ENCODE results near the gene IL1R2.

The IL1R2 gene

DNA sequence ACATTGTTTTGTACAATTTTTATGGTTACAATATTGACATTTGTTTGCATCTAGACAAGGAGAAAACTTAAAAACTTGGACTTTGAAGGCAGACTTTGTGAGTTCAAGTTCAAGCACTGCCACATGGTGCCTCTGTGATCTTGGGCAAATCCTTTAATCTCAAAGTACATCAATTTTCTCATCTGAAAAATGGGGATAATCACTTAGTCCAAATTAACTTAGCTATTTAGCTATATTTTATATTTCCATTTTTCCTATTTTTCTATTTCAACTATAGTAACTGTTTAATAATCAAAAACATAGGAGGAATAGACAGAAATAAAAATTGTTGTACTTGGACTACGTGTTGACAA lies 38.7 kb downstream of the IL1R2 start:
- Mint-ChIP-seq H3K36me3 (ENCODE audit: low read depth) (no peaks in the 10 kb centered on the region), H3K9me3 (peaks cover 9% of the 10 kb centered on the region), H3K27ac (no peak overlapping the region), H3K4me1 (ENCODE audit: low read depth) (peaks cover 40% of the 10 kb centered on the region), H3K4me3 (no peak overlapping the region), H3K27me3 (ENCODE audit: low read depth) (no peaks in the 10 kb centered on the region)

DNA sequence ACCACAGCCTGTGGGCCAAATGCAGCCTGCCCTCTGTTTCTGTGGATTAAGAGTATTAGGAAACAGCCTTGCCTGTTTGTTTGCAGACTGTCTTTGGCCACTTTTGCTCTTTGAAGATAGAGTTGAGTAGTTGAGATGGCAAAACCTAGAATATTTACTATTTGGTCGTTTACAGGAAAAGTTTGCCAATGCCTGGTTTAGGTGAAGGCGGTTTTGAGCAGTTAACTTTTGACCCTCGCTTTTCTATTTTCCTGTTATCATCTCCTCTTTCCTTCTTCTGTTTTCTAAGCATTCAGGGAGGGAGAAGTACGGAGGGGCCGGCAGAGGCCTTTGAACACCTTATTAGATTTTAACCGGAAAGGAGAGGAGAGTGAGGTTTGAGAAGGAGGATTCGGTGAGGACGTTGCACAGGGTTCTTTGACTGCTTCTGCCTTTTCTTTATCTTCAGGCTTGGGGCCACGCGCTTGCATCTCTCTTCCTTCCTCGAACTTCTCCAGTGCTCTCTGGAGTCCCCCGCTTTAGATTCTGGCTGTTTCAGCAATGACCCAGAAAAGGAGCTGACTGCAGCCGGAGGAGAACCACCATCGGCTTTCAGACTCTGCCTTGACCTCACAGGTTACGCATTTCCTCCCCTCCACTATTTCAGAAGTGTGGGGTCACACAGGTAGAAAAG lies 39.2 kb downstream of the IL1R2 start:
- H3K27ac Mint-ChIP-seq, result no peak overlapping the region
- no peak overlapping the region for H3K4me3 Mint-ChIP-seq
- peaks cover 9% of the 10 kb centered on the region for H3K9me3 Mint-ChIP-seq
- no peaks in the 10 kb centered on the region for H3K36me3 Mint-ChIP-seq (ENCODE audit: low read depth)
- H3K27me3 Mint-ChIP-seq (ENCODE audit: low read depth), result no peaks in the 10 kb centered on the region
- H3K4me1 Mint-ChIP-seq (ENCODE audit: low read depth), result peaks cover 40% of the 10 kb centered on the region

- no peak overlapping the region for H3K4me3 Mint-ChIP-seq
- H3K9me3 Mint-ChIP-seq, result peaks cover 9% of the 10 kb centered on the region
- H3K27ac Mint-ChIP-seq, result no peak overlapping the region
- H3K27me3 Mint-ChIP-seq (ENCODE audit: low read depth), result no peaks in the 10 kb centered on the region
- H3K36me3 Mint-ChIP-seq (ENCODE audit: low read depth), result no peaks in the 10 kb centered on the region
- peaks cover 40% of the 10 kb centered on the region for H3K4me1 Mint-ChIP-seq (ENCODE audit: low read depth)
These were observed 40.7 kb downstream of the IL1R2 start for GRCh38 chr2:102032368-102033030.

GRCh38 chr2:102033031-102033749 lies 41.4 kb downstream of the IL1R2 start:
- Mint-ChIP-seq H3K27ac (peak overlapping the region; percentile 81), H3K27me3 (ENCODE audit: low read depth) (no peaks in the 10 kb centered on the region), H3K9me3 (peaks cover 9% of the 10 kb centered on the region), H3K36me3 (ENCODE audit: low read depth) (no peaks in the 10 kb centered on the region), H3K4me1 (ENCODE audit: low read depth) (peaks cover 39% of the 10 kb centered on the region), H3K4me3 (peak overlapping the region; percentile 58)

DNA sequence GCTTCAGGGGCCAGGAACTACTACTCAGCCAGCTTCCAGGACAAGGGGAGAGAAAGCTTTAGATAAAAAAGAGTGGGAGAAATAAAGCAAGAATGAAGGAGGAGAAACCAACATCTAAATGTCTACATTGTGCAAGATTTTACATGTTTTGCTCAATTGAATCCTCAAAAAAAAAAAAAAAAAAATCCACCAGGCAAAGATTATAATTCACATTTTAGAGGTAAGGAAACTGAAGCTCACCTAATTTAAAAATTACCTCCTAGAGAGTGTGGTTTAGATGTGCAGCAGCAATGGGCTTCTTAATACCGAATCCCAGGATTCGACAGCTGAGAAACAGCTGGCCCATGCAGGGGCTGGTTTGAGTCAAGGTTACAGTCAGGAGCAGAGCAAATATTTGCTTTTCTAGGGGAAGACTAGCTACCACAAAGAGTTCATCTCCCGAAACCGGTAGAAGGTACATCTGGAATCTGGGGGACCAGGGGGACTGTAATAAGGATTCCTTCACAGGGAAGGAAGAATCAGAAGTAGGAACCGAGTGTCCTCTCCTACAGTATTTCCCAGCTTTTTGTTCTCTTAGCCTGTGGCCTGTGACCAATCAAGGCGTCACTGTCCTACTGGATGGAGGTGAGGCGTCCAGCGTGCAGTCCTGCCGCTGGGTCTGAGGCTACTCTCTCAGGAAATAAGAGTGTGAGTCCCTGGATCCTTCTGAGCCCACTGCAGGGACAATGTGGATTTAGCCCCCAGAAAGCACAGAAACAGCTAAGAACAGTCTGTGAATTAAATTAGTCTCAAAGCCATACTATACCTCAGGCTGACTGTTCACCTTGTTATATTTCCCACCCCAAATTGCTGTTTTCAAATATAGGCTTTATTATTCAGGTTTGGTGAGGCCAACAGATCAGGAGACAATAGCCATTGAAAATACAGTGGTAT lies 42.3 kb downstream of the IL1R2 start:
- Mint-ChIP-seq H3K4me3 (peak overlapping the region; percentile 67), H3K27ac (peak overlapping the region; percentile 81)

GRCh38 chr2:102034683-102035548 lies 43.2 kb downstream of the IL1R2 start:
- peaks cover 9% of the 10 kb centered on the region for H3K9me3 Mint-ChIP-seq
- H3K4me1 Mint-ChIP-seq (ENCODE audit: low read depth), result peaks cover 30% of the 10 kb centered on the region
- peak overlapping the region; percentile 80 for H3K27ac Mint-ChIP-seq
- peak overlapping the region; percentile 67 for H3K4me3 Mint-ChIP-seq
- H3K27me3 Mint-ChIP-seq (ENCODE audit: low read depth), result peaks cover 13% of the 10 kb centered on the region
- no peaks in the 10 kb centered on the region for H3K36me3 Mint-ChIP-seq (ENCODE audit: low read depth)

More for the DNA sequence above, 42.3 kb downstream of the IL1R2 start:
- Mint-ChIP-seq H3K27me3 (ENCODE audit: low read depth) (peaks cover 4% of the 10 kb centered on the region), H3K4me1 (ENCODE audit: low read depth) (peaks cover 31% of the 10 kb centered on the region), H3K9me3 (peaks cover 9% of the 10 kb centered on the region), H3K36me3 (ENCODE audit: low read depth) (no peaks in the 10 kb centered on the region)

DNA sequence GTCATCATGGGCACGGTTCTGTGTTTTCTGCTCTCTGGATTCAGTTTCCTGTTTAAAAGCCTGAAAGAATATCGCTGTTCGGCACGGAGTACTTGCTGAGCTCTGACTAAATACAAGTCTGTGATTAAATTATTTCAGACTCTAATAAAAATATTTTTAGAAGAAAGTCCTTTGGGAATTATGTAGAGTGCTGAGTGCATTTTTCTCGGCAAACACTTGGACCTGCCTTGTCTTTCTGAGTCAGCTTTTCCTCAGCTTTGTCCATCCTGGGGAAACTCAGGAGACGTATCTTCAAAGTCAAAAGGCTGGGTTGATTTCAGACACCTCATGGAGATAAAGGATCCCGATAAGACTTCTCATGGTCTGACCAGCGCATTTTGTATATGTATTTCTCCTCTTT lies 45.9 kb downstream of the IL1R2 start:
- H3K9me3 Mint-ChIP-seq, result peaks cover 9% of the 10 kb centered on the region
- no peak overlapping the region for H3K4me3 Mint-ChIP-seq
- H3K27ac Mint-ChIP-seq, result no peak overlapping the region
- H3K36me3 Mint-ChIP-seq (ENCODE audit: low read depth), result no peaks in the 10 kb centered on the region
- H3K27me3 Mint-ChIP-seq (ENCODE audit: low read depth), result peaks cover 27% of the 10 kb centered on the region
- H3K4me1 Mint-ChIP-seq (ENCODE audit: low read depth), result peaks cover 32% of the 10 kb centered on the region

- Mint-ChIP-seq H3K4me3 (no peak overlapping the region), H3K27me3 (ENCODE audit: low read depth) (peaks cover 33% of the 10 kb centered on the region), H3K27ac (no peak overlapping the region), H3K4me1 (ENCODE audit: low read depth) (peaks cover 13% of the 10 kb centered on the region), H3K9me3 (peaks cover 1% of the 10 kb centered on the region), H3K36me3 (ENCODE audit: low read depth) (no peaks in the 10 kb centered on the region)
These were observed 48.5 kb downstream of the IL1R2 start for GRCh38 chr2:102040229-102040628.

DNA sequence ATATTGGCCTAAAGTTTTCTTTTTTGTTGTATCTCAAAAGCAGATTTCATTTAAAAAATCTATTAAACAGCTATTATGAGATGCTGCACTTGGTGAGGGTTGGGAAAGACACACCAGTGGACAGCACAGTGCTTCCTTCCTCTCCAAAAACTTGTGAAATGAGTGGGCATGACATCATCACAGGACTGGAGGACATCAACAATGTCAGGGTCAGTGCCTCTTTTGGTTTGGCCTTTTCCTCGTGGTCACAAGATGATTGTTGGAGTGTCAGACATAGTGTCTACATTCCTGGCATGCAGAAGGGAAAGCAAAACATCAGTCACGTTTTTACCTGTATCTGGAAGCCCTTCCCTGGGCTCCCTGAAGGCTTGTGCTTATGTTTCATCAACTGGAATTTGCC lies 49.6 kb downstream of the IL1R2 start:
- Mint-ChIP-seq H3K27me3 (ENCODE audit: low read depth) (peaks cover 42% of the 10 kb centered on the region), H3K4me1 (ENCODE audit: low read depth) (peaks cover 13% of the 10 kb centered on the region), H3K27ac (no peak overlapping the region), H3K4me3 (no peak overlapping the region), H3K9me3 (no peaks in the 10 kb centered on the region), H3K36me3 (ENCODE audit: low read depth) (no peaks in the 10 kb centered on the region)

GRCh38 chr2:102042196-102043081 lies 50.7 kb downstream of the IL1R2 start:
- no peaks in the 10 kb centered on the region for H3K36me3 Mint-ChIP-seq (ENCODE audit: low read depth)
- peaks cover 2% of the 10 kb centered on the region for H3K9me3 Mint-ChIP-seq
- H3K4me1 Mint-ChIP-seq (ENCODE audit: low read depth), result peaks cover 13% of the 10 kb centered on the region
- peak overlapping the region; percentile 8 for H3K27ac Mint-ChIP-seq
- no peak overlapping the region for H3K4me3 Mint-ChIP-seq
- H3K27me3 Mint-ChIP-seq (ENCODE audit: low read depth), result peaks cover 50% of the 10 kb centered on the region

- H3K4me3 Mint-ChIP-seq, result no peak overlapping the region
These were observed 51.8 kb downstream of the IL1R2 start for GRCh38 chr2:102043560-102043959.

GRCh38 chr2:102044235-102044896 lies 52.6 kb downstream of the IL1R2 start:
- Mint-ChIP-seq H3K27ac (no peak overlapping the region), H3K36me3 (ENCODE audit: low read depth) (no peaks in the 10 kb centered on the region), H3K4me3 (no peak overlapping the region), H3K4me1 (ENCODE audit: low read depth) (peaks cover 13% of the 10 kb centered on the region), H3K27me3 (ENCODE audit: low read depth) (peaks cover 47% of the 10 kb centered on the region), H3K9me3 (peaks cover 5% of the 10 kb centered on the region)

More at GRCh38 chr2:102043560-102043959, 51.8 kb downstream of the IL1R2 start:
- Mint-ChIP-seq H3K4me1 (ENCODE audit: low read depth) (peaks cover 13% of the 10 kb centered on the region), H3K36me3 (ENCODE audit: low read depth) (no peaks in the 10 kb centered on the region), H3K27ac (no peak overlapping the region), H3K27me3 (ENCODE audit: low read depth) (peaks cover 52% of the 10 kb centered on the region), H3K9me3 (peaks cover 5% of the 10 kb centered on the region)
